Measurements from ENCODE around the gene STING1.

Gene STING1

DNA sequence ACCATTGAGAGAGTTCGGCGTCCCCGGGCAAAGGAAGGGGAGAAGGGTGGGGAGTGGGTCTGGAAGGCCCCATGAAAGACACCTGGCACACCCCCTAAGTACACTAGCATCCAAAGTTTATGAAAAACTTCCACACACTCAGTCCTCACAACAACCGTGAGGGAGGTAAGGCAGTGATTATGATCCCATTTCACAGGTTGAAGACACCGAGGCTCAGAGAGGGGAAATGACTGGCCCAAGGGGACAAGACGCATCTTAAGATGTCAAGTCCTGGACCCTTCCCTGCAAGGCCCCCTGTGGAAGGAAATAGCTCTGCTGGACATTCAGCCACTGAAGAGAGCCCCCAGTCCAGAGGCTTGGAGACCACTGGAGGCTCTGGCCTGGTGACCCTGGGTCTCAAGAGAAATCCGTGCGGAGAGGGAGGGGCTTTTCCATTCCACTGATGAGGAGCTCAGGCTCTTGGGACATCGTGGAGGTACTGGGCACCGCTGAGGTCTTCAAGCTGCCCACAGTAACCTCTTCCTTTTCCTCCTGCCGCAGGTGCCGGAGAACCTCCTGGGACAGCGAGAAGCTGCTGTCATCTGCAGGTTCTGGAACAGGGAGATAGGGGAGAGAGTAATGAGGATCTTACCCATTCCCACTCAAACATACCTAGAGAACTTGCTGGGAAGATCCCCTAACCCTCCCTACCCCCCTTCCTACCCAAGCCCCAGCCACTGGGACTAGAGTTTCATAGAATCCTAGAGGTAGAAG, 6.5 kb downstream of the STING1 start:
- Histone ChIP-seq H3K36me3 (ENCODE audit: control insufficient read depth, low read depth, low read length) (no peaks in the 10 kb centered on the region), H3K9ac (ENCODE audit: low read length) (no peak overlapping the region), H3K4me1 (ENCODE audit: control insufficient read depth, low read depth, low read length) (peaks cover 23% of the 10 kb centered on the region), H3K27me3 (ENCODE audit: control insufficient read depth, insufficient read depth, low read length) (no peaks in the 10 kb centered on the region), H3K4me3 (ENCODE audit: low read length) (no peak overlapping the region), H3K9me3 (ENCODE audit: control insufficient read depth, low read depth, low read length) (no peaks in the 10 kb centered on the region), H3K27ac (ENCODE audit: low read length) (no peak overlapping the region)

DNA sequence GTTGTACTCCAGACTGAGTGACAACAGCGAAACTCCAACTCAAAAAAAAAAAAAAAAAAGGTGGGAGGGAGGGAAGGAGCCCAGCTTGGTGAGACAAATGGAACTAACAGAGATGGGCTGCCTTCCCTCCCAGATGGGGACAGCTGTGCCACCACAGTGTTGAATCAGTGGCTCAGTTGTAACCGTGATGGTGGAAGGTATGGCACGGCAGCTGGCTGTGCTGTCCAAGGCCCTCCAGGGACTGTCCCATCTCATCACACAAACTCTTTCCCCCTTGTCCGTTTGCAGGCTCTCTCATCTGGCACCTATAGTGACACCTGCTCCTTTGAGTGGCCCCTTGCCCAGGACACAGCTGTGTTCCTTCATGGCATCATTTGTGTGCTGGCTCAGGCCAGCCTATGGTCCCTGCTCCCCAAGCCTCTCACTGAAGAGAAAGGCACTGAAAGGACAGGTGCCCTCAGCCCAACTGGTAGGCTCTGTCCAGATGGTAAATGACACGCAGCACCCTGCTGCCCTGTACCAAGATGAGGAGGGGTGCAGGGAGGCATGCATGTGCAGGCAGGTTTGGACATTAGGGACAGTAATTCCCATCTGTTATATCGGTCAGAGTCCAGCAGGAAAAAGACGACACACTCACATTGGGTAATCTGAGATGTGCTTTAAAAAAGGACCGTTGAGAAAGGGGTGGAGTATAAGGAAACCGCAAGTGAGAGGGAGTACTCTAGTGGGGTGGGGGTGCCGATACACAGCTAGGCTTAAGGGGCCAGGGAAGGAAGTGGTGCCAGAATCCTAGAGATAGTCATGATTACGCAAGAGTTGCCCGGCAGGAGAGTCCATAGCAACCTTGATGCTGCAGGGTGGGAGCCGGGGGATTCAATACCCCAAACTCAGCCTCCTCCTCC, 7.4 kb downstream of the STING1 start:
- H3K4me3 ChIP-seq (ENCODE audit: low read length): no peak overlapping the region
- no peaks in the 10 kb centered on the region for H3K27me3 ChIP-seq (ENCODE audit: control insufficient read depth, insufficient read depth, low read length)
- peaks cover 23% of the 10 kb centered on the region for H3K4me1 ChIP-seq (ENCODE audit: control insufficient read depth, low read depth, low read length)
- no peaks in the 10 kb centered on the region for H3K36me3 ChIP-seq (ENCODE audit: control insufficient read depth, low read depth, low read length)
- H3K9me3 ChIP-seq (ENCODE audit: control insufficient read depth, low read depth, low read length): no peaks in the 10 kb centered on the region
- no peak overlapping the region for H3K9ac ChIP-seq (ENCODE audit: low read length)
- H3K27ac ChIP-seq (ENCODE audit: low read length): no peak overlapping the region

DNA sequence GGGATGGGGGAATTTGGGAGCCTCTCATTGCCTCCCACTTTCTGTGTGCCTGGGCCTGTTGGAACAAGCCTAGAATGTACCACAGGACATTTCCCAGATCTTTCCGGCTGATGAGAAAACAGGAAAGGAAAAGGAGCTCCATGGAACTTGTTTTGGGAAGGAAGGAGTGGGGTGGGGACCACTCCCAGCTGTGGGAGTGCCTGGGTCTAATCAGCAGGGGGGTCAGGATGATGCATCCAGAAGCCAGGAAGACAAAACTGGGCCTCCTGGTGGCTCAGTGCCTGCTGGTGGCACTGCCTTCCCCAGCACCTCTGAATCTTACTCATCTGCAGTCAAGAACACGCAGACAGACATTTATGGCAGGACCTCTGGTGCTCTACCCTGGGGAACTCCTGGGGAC, 9.0 kb downstream of the STING1 start:
- H3K27ac ChIP-seq (ENCODE audit: low read length): peak overlapping the region; percentile 39
- peaks cover 23% of the 10 kb centered on the region for H3K4me1 ChIP-seq (ENCODE audit: control insufficient read depth, low read depth, low read length)

DNA sequence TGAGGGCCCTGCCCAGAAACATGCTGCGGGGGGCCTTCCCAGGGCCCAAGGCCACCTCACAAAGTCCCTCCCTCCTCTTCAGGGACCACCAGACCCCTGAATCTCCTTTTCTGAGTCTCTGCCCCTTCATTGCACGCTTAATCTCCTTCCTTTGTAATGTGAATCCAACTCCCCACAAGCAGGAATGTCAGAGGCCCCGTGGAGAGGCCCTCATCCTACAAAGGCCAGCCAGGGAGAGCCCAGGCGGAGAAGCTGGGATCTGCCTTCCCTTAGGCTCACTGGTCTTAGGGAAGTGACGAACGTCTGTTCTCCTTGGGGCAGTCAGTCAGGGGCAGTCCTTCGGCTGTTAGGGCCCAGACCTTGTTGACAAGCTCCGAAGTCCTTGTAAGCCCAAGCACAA, 9.5 kb downstream of the STING1 start:
- Histone ChIP-seq H3K36me3 (ENCODE audit: control insufficient read depth, low read depth, low read length) (no peaks in the 10 kb centered on the region), H3K9me3 (ENCODE audit: control insufficient read depth, low read depth, low read length) (no peaks in the 10 kb centered on the region), H3K27ac (ENCODE audit: low read length) (peak overlapping the region; percentile 39), H3K27me3 (ENCODE audit: control insufficient read depth, insufficient read depth, low read length) (no peaks in the 10 kb centered on the region), H3K9ac (ENCODE audit: low read length) (peak overlapping the region; percentile 44), H3K4me1 (ENCODE audit: control insufficient read depth, low read depth, low read length) (peaks cover 23% of the 10 kb centered on the region), H3K4me3 (ENCODE audit: low read length) (peak overlapping the region; percentile 32)

More for the DNA sequence above, 9.0 kb downstream of the STING1 start:
- Histone ChIP-seq H3K36me3 (ENCODE audit: control insufficient read depth, low read depth, low read length) (no peaks in the 10 kb centered on the region), H3K27me3 (ENCODE audit: control insufficient read depth, insufficient read depth, low read length) (no peaks in the 10 kb centered on the region), H3K4me3 (ENCODE audit: low read length) (peak overlapping the region; percentile 32), H3K9ac (ENCODE audit: low read length) (peak overlapping the region; percentile 44), H3K9me3 (ENCODE audit: control insufficient read depth, low read depth, low read length) (no peaks in the 10 kb centered on the region)

DNA sequence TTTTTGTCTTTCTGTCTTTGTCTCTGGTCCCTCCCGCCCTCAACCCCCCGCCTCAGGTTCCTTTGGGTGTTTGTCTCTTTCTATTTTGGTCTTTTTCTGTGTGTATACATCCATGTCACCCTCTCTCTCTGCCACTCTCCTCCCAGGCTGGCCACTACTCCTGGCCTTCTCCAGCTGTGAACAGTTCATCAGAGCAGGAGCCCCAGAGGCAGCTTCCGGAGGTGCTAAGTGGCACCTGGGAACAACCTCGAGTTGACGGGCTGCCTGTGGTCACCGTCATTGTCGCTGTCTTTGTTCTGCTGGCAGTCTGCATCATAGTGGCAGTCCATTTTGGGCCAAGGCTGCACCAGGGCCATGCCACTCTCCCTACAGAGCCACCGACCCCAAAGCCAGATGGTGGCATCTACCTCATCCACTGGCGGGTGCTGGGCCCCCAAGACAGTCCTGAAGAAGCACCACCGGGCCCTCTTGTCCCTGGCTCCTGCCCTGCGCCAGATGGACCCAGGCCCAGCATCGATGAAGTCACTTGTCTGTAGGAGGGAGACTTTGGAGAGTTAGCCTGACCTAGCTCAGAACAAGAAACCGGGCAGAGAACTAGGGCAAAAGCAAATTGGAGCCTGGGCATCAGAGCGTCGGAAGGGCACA, 10.1 kb downstream of the STING1 start:
- Histone ChIP-seq H3K9ac (ENCODE audit: low read length) (peak overlapping the region; percentile 44), H3K4me1 (ENCODE audit: control insufficient read depth, low read depth, low read length) (peaks cover 23% of the 10 kb centered on the region), H3K27ac (ENCODE audit: low read length) (no peak overlapping the region)

GRCh38 chr5:139470821-139471300, 11.7 kb downstream of the STING1 start, which contains the start of gene SMIM33:
SMIM33 (plus strand) TSS chr5:139471004; CDS start chr5:139471122, 118 bp downstream.
- H3K36me3 ChIP-seq (ENCODE audit: control insufficient read depth, low read depth, low read length): no peaks in the 10 kb centered on the region
- H3K9ac ChIP-seq (ENCODE audit: low read length): no peak within 1 kb of the TSS
- H3K4me3 ChIP-seq (ENCODE audit: low read length): no peak within 1 kb of the TSS
- H3K9me3 ChIP-seq (ENCODE audit: control insufficient read depth, low read depth, low read length): no peaks in the 10 kb centered on the region
- H3K27ac ChIP-seq (ENCODE audit: low read length): no peak within 1 kb of the TSS
- H3K27me3 ChIP-seq (ENCODE audit: control insufficient read depth, insufficient read depth, low read length): no peaks in the 10 kb centered on the region
- peaks cover 23% of the 10 kb centered on the region for H3K4me1 ChIP-seq (ENCODE audit: control insufficient read depth, low read depth, low read length)

More for the DNA sequence above, 10.1 kb downstream of the STING1 start:
- H3K27me3 ChIP-seq (ENCODE audit: control insufficient read depth, insufficient read depth, low read length): no peaks in the 10 kb centered on the region
- H3K9me3 ChIP-seq (ENCODE audit: control insufficient read depth, low read depth, low read length): no peaks in the 10 kb centered on the region
- H3K36me3 ChIP-seq (ENCODE audit: control insufficient read depth, low read depth, low read length): no peaks in the 10 kb centered on the region
- H3K4me3 ChIP-seq (ENCODE audit: low read length): peak overlapping the region; percentile 32

DNA sequence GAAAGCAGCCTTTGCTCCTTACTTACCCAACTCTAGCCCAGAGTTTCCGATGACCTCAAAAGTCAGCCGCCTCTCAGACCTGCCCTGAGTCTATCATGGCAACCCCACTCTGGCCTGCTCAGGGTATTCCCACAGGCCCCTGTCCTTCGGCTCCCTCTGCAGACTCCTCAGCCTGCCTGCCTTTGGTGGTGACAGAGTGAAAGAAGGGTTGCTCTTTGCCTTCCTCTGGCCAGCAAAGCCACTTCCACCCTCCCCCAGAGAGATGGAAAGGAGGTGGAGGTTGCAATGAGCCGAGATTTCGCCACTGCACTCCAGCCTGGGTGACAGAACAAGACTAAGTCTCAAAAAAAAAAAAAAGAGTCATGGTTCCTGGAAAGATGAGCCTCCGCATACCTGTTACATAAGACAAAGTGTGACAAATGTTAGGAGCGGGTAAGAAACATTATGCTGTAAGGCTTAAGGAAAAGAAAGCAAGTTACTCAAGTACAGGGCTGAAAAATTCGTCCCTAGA, 14.1 kb downstream of the STING1 start:
- H3K36me3 ChIP-seq (ENCODE audit: control insufficient read depth, low read depth, low read length): no peaks in the 10 kb centered on the region
- H3K9ac ChIP-seq (ENCODE audit: low read length): no peak overlapping the region
- no peaks in the 10 kb centered on the region for H3K27me3 ChIP-seq (ENCODE audit: control insufficient read depth, insufficient read depth, low read length)
- H3K4me1 ChIP-seq (ENCODE audit: control insufficient read depth, low read depth, low read length): peaks cover 16% of the 10 kb centered on the region
- H3K27ac ChIP-seq (ENCODE audit: low read length): no peak overlapping the region
- no peaks in the 10 kb centered on the region for H3K9me3 ChIP-seq (ENCODE audit: control insufficient read depth, low read depth, low read length)
- H3K4me3 ChIP-seq (ENCODE audit: low read length): no peak overlapping the region

DNA sequence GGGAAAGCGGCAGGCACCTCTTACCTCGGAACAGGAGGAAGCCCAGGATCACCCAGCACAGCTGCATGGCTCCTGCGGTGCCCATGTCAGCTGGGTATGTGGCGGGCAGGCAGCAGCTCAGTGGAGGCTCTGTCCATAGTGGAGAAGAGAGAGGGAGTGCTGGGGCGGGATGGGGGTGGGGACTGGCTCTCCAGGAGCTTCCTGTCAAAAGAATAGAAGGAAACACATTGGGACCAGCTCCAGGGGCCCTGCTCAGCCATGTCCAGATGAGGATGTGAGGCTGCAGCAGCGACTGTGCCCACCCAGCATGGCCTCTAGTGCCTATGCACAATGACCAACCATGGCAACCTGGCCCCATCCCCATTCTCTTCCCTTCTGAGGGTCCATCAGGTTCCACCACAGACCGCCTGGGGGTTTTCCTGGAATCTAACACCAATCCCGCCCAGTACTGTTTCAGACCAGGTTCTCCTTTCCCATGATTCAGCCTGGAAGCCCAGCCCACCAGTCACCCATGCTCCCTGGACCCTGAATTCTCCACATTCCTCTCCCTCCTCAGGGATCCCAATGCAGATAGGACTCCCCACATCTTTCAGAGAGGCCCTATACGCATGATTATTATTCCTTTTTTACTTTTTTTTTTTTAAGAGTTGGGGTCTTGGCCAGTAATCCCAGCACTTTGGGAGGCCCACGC, 19.8 kb downstream of the STING1 start, which contains the start of gene ECSCR:
ECSCR (minus strand) TSS at position 158 of the 691 bp plus-strand sequence; CDS start at position 85, 73 bp downstream.
- Histone ChIP-seq H3K27me3 (ENCODE audit: control insufficient read depth, insufficient read depth, low read length) (no peaks in the 10 kb centered on the region), H3K36me3 (ENCODE audit: control insufficient read depth, low read depth, low read length) (no peaks in the 10 kb centered on the region), H3K9ac (ENCODE audit: low read length) (no peak within 1 kb of the TSS), H3K4me3 (ENCODE audit: low read length) (no peak within 1 kb of the TSS), H3K4me1 (ENCODE audit: control insufficient read depth, low read depth, low read length) (peaks cover 20% of the 10 kb centered on the region), H3K9me3 (ENCODE audit: control insufficient read depth, low read depth, low read length) (no peaks in the 10 kb centered on the region), H3K27ac (ENCODE audit: low read length) (no peak within 1 kb of the TSS)

DNA sequence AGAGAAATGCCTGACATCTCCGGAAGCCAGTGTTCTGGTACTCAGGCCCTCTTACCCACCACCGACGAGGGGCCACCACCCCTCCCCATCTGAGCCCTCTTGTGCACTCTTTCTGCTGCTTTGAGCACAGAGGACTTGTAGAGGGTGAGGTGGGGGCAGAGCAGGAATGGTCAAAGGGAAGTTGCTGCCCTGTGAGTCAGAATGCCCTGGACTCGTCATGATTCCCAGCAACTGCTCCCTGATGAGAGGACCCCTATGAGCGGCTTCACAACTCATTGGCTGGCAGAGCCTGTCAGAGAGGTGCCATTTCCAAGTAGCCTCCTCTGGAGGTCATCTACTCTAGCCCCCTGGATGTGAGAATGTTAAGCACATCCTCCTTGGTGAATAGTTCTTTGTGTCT, 20.9 kb downstream of the STING1 start:
- Histone ChIP-seq H3K4me1 (ENCODE audit: control insufficient read depth, low read depth, low read length) (peaks cover 20% of the 10 kb centered on the region), H3K9me3 (ENCODE audit: control insufficient read depth, low read depth, low read length) (no peaks in the 10 kb centered on the region), H3K36me3 (ENCODE audit: control insufficient read depth, low read depth, low read length) (no peaks in the 10 kb centered on the region), H3K9ac (ENCODE audit: low read length) (no peak overlapping the region), H3K27me3 (ENCODE audit: control insufficient read depth, insufficient read depth, low read length) (no peaks in the 10 kb centered on the region), H3K27ac (ENCODE audit: low read length) (no peak overlapping the region), H3K4me3 (ENCODE audit: low read length) (no peak overlapping the region)

DNA sequence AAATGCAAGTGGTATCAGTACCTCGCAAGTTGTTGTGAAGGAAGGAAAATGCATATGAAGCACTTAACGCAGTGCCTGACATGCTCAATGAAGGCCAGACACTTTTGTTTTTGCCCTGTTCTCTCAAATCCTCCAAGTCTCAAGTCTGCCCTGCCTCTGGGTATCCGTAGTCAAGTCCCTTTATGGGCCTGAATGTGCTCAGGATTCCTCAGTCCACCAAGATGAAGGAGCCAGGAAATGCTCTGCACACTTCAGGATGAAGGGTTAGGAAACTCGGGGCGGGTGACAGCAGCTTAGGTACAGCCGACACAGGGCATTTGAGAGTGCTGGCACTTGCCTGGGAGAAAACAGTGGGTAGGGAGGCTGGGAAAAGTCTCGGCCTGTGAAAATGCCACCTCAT, 21.4 kb downstream of the STING1 start:
- Histone ChIP-seq H3K4me1 (ENCODE audit: control insufficient read depth, low read depth, low read length) (peaks cover 20% of the 10 kb centered on the region), H3K9ac (ENCODE audit: low read length) (no peak overlapping the region), H3K36me3 (ENCODE audit: control insufficient read depth, low read depth, low read length) (no peaks in the 10 kb centered on the region), H3K27me3 (ENCODE audit: control insufficient read depth, insufficient read depth, low read length) (no peaks in the 10 kb centered on the region), H3K27ac (ENCODE audit: low read length) (no peak overlapping the region), H3K9me3 (ENCODE audit: control insufficient read depth, low read depth, low read length) (no peaks in the 10 kb centered on the region), H3K4me3 (ENCODE audit: low read length) (no peak overlapping the region)

Data from iPS-18a (cell line).